Thoracic aorta (tissue), 2 donors: ENCODE results near the gene ARHGEF11. TPM values are rescaled to one million over a fixed set of nuclear protein-coding genes. Genes with fewer than 3 reads are reported as not detected.

Experiments
- ATAC-seq: fragments of 150-250 bp; one replicate; pipeline ENCODE4 v1.8.0; 2017; ENCODE audit warnings: low read depth; ENCODE audit not compliant: insufficient number of reproducible peaks, low FRiP score
- DNase-seq: peaks from one replicate; pipeline ENCODE4 v3.0.0-alpha.2; 2020; ENCODE audit warnings: low spot score
- H3K27ac ChIP-seq, 2 donors: fragments of 200-600 bp; sonication (generic); 1 replicate in 1 of 2; 2 replicates in 1 of 2; pipeline ENCODE4 v1.5.1; 2016; ENCODE audit warnings: mild to moderate bottlenecking in 2 of 2, moderate library complexity in 2 of 2
- H3K27me3 ChIP-seq: fragments of 200-600 bp; sonication (generic); replicated peaks from 2 replicates; pipeline ENCODE4 v1.6.0; 2016; ENCODE audit warnings: mild to moderate bottlenecking; ENCODE audit not compliant: insufficient read depth
- H3K36me3 ChIP-seq: fragments of 200-600 bp; sonication (generic); one replicate; pipeline ENCODE4 v1.5.1; 2016
- H3K4me1 ChIP-seq, 2 donors: fragments of 200-600 bp; sonication (generic); 1 replicate in 1 of 2; 2 replicates in 1 of 2; pipeline versions ENCODE4 v1.5.1 to v1.6.0; 2016; ENCODE audit warnings: low read depth in 2 of 2, mild to moderate bottlenecking in 1 of 2; ENCODE audit not compliant: control insufficient read depth in 1 of 2
- H3K4me3 ChIP-seq: fragments of 200-600 bp; sonication (generic); 2 replicates; pipeline ENCODE4 v1.5.1; 2016; ENCODE audit warnings: mild to moderate bottlenecking
- H3K9me3 ChIP-seq: fragments of 200-600 bp; sonication (generic); 2 replicates; pipeline ENCODE4 v1.5.1; 2016
- total RNA-seq, 2 donors: library from RNA; depleted of rRNA; stranded (reverse); fragments of >200 nt; gene quantifications; one replicate each; pipeline versions ENCODE4 v1.1.0 to v1.2.3, GENCODE V29; 2016
- TF ChIP-seq, protein P1 (sequence below): fragments of 200-600 bp; sonication (generic); IDR thresholded peaks from one replicate; pipeline ENCODE4 v1.5.1; 2019; ENCODE audit warnings: antibody characterized with exemption

ARHGEF11 gene
- total RNA-seq, 2 donors from 2014 or later = 40.3 to 40.6 TPM

DNA sequence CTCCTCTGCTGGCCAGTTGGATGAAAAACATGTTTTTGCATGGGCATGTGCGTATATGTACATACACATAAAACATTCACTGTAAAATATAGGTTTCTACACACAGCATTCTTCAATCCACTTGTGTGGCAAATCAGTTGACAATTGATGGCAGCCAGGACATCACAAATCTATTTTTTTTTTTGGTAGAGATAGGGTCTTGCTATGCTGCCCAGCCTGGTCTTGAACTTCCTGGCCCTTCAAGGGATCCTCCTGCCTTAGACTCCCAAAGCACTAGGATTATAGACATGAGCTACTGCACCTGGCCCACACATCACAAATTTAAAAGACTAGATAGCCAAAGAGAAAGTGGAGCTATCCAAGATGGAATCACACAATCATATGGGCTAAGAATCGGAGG lies 39.6 kb downstream of the ARHGEF11 start:
- DNase-seq = no peak
- Histone ChIP-seq H3K4me1 (peaks cover 0 to 15% of the 10 kb centered on the region in 2 donors), H3K27me3 (no peaks in the 10 kb centered on the region), H3K36me3 (no peaks in the 10 kb centered on the region), H3K27ac (no peak overlapping the region), H3K4me3 (no peak overlapping the region), H3K9me3 (no peaks in the 10 kb centered on the region)
- TF ChIP-seq, protein P1, sequence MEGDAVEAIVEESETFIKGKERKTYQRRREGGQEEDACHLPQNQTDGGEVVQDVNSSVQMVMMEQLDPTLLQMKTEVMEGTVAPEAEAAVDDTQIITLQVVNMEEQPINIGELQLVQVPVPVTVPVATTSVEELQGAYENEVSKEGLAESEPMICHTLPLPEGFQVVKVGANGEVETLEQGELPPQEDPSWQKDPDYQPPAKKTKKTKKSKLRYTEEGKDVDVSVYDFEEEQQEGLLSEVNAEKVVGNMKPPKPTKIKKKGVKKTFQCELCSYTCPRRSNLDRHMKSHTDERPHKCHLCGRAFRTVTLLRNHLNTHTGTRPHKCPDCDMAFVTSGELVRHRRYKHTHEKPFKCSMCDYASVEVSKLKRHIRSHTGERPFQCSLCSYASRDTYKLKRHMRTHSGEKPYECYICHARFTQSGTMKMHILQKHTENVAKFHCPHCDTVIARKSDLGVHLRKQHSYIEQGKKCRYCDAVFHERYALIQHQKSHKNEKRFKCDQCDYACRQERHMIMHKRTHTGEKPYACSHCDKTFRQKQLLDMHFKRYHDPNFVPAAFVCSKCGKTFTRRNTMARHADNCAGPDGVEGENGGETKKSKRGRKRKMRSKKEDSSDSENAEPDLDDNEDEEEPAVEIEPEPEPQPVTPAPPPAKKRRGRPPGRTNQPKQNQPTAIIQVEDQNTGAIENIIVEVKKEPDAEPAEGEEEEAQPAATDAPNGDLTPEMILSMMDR = no peak
- ATAC-seq = no peak

DNA sequence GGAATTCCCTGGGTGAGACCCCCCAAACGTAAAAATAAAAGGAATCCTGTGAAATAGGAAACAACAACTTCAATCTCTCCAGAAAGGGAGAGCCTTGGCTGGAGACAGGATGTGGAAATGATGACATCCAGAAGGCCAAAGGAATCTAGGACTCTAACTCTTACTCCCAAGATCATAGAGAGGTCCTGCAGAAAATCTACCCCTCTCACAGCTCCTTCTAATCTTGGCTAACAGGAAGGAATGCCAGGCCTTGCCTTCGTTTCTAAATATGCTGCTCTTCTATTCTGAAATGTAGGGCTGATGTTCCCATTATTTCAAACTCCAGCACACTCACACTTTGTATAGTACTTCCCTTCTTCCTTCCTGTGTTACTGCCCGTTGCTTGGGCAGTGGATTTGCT lies 40.7 kb downstream of the ARHGEF11 start:
- no peak for DNase-seq
- TF ChIP-seq, protein P1 = no peak
- no peaks in the 10 kb centered on the region for H3K27me3 ChIP-seq
- H3K27ac ChIP-seq = no peak overlapping the region
- H3K36me3 ChIP-seq = no peaks in the 10 kb centered on the region
- H3K4me3 ChIP-seq = no peak overlapping the region
- peaks cover 0 to 15% of the 10 kb centered on the region in 2 donors for H3K4me1 ChIP-seq
- no peak for ATAC-seq
- no peaks in the 10 kb centered on the region for H3K9me3 ChIP-seq

DNA sequence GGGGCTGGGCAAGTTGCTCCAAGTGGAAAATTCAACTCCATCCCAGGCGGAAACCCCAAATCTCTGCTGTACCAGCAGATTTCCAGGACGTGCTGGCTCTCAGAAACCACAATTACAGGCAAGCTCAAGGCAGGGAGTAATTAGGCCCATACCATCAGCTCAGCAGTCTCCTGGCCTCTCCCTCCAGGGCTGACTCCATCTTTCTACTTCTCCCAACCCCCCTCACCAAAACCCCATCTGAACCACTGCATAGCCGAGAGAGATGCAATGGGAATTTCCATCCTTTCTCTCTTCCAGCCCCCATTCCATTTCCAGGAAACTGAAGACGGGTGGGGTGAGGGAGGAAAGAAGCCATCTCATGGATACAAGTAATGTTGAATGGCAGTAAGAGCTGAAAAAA lies 41.2 kb downstream of the ARHGEF11 start:
- TF ChIP-seq, protein P1 = no peak
- no peaks in the 10 kb centered on the region for H3K36me3 ChIP-seq
- H3K4me1 ChIP-seq = peaks cover 0 to 15% of the 10 kb centered on the region in 2 donors
- no peaks in the 10 kb centered on the region for H3K27me3 ChIP-seq
- H3K4me3 ChIP-seq = no peak overlapping the region
- no peak overlapping the region for H3K27ac ChIP-seq
- DNase-seq (no peak), ATAC-seq (no peak)
- no peaks in the 10 kb centered on the region for H3K9me3 ChIP-seq

DNA sequence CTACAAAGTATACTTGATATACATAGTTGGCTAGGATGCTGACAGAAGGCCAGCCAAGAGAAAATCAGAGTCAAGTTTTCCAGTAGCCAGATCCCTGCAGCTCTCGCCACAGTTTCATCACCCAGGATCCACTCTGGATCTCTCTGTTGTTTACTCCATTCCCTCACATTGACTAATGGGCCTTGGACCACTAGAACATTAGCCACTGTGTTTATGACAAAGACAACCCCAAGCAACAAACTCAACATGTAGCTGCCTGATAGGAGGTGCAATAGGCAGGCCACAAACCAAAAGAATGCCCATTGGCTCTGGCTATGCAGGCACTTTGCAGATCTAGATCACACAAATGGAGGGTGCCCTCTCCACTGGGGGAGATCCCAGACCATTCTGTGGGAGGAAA lies 44.2 kb downstream of the ARHGEF11 start:
- Histone ChIP-seq H3K9me3 (no peaks in the 10 kb centered on the region), H3K4me1 (no peaks in the 10 kb centered on the region), H3K27ac (no peak overlapping the region), H3K4me3 (no peak overlapping the region), H3K36me3 (no peaks in the 10 kb centered on the region), H3K27me3 (no peaks in the 10 kb centered on the region)
- ATAC-seq (no peak), DNase-seq (no peak)
- TF ChIP-seq, protein P1 = no peak

DNA sequence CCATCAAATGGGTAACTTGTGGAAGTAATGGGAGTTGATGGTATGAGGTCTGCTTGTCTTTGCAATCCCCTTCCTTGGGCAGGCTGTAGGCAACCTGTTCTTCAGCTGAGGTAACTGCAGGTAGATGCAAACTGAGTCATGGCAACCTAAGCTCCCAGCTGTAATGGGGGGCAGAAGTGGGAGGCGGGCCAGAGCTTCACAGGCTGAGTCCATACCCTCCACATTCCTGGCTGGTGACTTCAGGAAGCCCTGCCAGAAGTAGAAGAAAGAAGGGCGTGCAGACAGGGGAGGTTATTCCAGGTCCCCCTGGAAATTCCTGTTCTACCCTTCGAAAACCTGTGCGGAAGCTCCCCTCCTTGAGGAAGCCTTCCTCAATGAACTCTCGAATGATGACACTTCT lies 44.9 kb downstream of the ARHGEF11 start:
- no peaks in the 10 kb centered on the region for H3K9me3 ChIP-seq
- H3K36me3 ChIP-seq = no peaks in the 10 kb centered on the region
- ATAC-seq (no peak), DNase-seq (no peak)
- no peaks in the 10 kb centered on the region for H3K4me1 ChIP-seq
- no peaks in the 10 kb centered on the region for H3K27me3 ChIP-seq
- H3K4me3 ChIP-seq = no peak overlapping the region
- H3K27ac ChIP-seq = no peak overlapping the region
- TF ChIP-seq, protein P1 = no peak
